HG02973 (cell line): Measurements from ENCODE around the gene PFKFB3.
"Not testable (repeated sequence)": the region's sequence is repeated elsewhere in the genome, so short reads cannot be mapped to it uniquely, and the experiment has no call there.

ENCODE experiments used
- ATAC-seq: cut with Tn5 transposase; IDR thresholded peaks from one replicate; pipeline ENCODE4 v1.9.1; 2021; ENCODE audit warnings: moderate library complexity; ENCODE audit not compliant: unreplicated experiment

The PFKFB3 gene

DNA sequence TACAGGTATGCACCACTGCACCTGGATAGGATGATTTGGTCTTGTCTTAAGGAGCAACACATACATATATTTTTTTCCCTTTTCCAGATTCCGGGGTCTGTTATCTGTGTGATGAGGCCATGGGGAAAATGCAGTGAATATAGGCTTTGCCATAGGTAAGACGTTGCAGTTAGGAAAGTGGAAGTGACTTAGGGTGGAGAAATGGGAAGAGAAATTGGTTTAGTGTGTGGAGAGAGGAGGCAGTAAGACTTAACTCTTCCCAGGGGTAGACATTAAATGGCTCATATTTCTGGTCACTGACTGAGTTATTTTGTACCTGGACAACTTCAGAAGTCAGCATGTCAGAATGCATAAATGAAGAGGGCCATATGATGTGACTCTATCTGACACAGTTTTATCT, 66.7 kb downstream of the PFKFB3 start:
- no peak for ATAC-seq

DNA sequence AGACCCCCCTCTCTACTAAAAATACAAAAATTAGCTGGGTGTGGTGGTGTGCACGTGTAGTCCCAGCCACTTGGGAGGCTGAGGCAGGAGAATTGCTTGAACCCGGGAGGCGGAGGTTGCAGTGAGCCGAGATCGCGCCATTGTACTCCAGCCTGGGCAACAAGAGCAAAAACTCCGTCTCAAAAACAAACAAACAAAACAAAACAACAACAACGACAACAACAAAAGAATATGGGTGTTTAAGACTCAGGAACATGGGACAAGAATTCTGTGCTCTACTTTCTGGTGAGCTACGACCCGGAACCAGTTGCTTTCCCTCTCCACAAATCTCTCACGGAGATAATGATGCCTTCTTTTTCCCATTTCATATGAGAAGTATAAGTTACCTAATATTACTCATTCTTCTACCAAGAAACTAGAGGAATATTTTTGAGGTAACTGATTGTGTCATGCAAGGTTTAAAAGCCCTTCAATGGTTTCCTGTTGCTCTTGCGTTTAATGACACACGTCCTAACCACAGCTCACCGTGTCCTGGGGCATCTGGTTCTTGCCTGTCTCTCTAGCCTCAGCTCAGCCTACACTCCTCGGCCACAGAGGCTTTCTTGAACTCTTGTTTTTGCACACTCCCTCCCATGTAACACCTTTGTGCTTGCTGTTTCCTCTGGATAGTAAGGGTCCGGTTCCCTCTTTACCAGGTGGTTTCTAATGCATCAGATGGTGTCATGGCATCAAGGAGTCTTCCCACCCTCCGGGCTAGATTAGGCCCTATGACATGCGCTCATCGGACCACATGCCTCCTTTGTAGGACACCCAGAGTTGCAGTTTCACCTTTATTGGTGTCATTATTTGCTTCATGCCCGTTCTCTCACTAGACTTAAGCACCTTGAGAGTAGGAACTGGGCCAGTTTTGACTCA, 67.5 kb downstream of the PFKFB3 start:
- ATAC-seq = peak; percentile 79

DNA sequence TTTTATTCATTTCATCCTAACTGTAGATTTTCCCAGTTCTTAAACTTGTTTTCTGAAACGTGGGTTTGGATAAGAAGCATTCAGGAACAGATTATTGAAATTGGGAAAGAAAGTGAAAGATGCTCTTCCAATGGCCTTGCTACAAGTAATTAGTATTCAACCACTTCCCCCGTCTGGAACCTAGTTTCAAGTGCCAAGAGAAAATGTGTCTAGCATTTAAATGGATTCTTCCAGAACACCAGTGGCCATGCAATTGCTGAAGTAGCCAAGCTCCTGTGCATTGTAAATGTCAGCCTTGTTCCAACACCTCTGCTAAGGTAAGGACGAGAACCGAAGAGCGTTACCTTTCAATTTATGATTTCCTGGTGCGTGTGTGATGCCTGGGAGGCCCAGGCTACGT, 68.2 kb downstream of the PFKFB3 start:
- no peak for ATAC-seq

DNA sequence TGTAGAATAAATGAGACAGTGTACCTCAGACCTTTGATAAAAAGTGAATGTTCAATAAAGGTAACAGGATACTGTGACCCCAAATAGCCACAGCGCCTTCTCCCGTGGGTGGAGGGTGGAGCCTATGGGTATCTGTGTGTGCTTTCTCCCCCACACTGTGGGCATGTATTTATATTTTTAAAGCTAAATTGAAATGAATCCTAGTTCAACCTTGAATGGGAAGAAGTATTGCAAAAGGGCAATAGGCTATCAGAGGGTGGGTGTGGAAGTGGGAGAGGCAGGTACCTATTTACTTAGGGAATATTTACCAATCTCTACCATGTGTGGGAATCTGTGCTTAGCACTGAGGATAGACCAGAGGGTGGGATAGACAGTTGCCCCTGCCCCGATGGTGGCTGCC, 68.9 kb downstream of the PFKFB3 start:
- ATAC-seq = no peak

DNA sequence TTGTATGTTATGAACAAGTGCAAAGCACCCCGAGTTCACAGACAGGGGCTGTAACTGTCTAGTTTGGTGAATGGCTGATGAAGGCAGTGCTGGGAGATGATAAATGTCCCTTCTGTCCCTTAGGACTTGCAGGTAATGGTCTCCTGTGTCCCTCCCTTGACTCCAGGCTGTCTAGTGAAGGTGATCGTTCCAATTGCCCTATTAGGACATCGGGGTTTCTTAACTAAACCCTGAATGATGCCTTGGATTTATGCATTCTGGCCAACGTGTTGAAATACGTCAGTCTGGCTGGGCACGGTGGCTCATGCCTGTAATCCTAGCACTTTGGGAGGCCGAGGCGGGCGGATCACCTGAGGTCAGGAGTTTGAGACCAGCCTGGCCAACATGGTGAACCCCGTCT, 69.4 kb downstream of the PFKFB3 start:
- no peak for ATAC-seq

DNA sequence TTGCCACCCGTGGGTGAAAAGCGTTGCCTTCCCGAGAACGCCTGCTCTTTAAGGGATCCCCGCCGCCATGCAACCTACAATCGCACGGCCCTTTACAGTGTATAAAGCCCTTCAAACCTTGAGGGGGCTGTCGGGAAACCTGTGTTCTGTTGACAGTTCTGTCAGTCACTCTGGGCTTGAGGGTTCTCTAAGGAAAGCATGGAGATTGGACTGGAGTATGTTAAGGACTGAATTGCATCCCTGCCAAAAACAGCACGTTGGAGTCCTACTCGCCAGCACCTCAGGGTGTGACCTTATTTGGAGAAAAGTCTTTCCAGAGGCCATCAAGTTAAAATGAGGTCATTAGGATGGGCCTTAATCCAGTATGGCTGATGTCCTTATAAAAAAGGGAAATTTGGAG, 70.6 kb downstream of the PFKFB3 start:
- no peak for ATAC-seq

DNA sequence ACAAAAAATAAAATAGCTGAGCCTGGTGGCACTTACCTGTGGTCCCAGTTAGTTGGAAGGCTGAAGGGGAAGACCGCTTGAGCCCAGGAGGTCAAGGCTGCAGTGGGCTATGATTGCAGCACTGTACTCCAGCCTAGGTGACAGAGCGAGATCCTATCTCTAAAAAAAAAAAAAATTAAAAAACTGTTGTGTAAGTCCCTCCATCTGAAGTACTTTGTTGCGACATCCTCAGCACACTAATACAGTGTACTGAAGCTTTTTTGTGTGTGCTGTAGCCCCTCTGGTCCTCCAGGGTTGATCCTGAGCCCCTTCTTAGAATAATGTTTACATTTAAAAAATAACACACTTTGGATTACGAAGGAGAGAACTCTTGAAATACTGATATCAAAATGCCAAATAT, 71.3 kb downstream of the PFKFB3 start:
- no peak for ATAC-seq

DNA sequence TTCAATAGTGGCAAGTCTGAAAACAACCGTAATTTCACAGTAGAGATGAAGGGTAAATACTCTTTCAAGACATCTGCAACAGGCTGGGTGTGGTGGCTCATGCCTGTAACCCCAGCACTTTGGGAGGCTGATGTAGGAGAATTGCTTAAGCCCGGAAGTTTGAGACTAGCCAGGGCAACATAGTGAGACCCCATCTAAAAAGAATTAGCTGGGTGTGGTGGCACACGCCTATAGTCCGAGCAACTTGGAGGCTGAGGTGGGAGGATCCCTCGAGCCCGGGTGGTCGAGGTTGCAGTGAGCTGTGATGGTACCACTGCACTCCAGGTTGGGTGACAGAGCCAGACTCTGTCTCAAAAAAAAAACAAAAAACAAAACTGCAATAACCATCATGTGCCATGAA, 71.8 kb downstream of the PFKFB3 start:
- ATAC-seq = no peak

DNA sequence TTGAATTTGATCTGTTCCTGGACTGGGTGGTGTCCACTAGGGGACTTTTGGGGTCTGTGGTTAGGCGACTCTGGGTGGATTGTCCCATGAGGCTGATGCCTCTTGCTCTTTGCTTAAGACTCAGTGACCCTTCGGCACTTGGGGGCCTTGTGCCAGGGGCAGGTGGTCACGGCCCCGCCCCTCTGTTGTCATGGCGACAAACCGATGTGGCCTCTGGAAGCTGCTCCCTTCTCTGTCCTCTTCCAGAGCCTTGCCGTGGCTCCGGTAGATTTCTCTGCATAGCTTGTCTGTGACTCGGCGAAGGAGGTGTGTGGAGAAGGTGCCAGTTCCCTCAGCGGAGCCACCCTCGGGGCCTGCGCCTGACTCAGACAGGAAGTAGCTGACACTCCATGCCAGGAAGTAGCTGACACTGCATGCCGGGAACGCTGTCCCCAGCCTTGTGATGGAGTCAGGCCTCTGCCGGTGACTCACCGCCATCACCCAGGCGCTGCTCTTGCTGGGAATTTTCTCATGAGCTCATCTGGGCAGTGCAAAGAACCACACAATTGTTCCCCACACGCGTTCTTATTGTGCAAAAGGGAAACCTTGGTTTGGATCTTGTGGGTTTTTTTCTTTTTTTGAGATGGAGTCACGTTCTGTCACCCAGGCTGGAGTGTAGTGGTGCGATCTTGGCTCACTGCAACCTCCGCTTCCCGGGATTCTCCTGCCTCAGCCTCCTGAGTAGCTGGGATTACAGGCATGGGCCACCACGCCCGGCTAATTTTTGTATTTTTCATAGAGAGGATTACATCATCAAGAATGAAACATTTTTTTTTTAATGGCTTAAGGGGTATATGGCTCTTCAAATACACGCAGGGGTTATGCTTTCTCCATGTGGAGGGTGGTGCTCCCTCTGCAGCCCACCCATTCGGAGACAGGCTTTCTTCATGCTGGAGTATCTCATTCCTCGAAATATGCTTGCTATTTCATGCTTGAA, 72.6 kb downstream of the PFKFB3 start:
- peak; percentile 62 for ATAC-seq

DNA sequence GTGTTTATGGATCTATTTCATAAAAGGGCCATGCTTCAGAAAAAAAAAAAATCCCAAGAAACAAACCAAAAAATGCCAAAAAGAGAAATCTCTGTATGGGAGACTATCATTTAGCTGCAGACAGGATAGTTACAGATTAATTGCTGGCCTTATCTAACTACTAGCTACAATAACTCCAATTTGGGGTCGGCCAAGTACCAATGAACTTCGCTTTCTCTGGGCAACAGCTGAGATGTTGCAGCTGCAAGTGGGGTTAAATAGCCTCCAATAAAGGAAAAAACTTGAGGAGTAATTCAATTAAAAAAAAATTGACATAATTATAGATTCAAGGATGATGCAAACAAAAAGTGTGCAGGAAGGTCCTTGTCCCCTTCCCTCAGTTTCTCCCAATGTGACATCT, 73.6 kb downstream of the PFKFB3 start:
- no peak for ATAC-seq

DNA sequence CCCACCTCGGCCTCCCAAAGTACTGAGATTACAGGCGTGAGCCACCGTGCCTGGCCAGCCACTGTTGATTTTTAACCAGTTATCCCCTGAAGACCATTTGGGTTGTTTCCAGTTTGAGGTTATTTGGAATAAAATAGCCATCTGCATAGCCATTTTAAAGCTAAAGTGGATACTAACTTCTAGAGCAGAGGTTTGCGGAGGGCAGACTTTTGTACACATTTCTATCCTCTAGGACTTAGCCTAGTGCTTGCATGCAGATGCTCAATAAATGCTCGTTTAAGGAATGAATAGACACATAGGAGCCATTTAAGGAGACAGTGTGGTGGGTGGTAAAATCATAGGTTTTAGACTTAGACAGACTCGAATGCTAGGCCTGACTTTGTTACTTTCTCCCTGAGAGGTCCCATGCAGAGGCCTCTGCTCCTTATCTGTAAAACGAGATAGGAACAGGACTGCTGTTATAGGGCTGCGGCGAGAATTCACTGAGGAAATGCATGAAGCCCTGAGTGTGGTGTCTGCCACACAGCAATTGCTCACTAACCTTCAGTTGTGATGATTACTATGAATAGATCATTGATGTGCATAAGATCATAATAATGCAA, 75.9 kb downstream of the PFKFB3 start:
- ATAC-seq = no peak

DNA sequence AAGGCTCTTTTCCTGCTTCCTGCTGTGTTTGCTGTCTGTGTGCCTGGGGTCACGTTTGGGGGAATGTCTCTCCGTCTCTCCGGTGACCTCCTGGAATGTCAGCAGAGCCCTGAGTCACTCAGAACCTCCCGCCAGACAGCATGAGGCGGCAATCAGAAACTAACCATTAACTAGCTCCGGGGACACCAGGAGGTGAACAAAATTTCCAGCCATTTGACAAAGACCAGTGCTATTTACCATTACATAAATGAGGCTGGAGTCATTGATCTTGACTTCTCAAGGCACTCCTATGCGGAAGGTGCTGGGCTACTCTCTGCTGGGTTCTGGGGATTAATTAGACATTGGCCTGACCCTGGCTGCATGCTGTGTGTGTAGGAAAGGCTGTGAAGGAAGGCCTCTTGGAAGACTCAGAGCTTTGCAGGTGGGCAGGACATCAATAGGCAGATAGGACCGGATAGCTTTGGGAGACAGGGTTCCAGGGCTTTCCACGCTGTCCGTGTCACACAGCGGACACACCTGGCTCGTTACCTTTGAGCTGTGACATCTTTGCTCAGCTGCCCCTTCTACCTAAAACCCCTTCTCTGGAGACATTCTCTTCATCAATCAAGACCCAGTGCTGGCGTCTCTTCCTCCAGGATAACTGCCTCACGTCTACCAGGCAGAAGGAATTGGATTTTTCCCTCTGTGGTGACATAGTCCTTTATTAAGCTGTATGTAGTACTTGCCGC, 77.0 kb downstream of the PFKFB3 start:
- ATAC-seq = no peak

DNA sequence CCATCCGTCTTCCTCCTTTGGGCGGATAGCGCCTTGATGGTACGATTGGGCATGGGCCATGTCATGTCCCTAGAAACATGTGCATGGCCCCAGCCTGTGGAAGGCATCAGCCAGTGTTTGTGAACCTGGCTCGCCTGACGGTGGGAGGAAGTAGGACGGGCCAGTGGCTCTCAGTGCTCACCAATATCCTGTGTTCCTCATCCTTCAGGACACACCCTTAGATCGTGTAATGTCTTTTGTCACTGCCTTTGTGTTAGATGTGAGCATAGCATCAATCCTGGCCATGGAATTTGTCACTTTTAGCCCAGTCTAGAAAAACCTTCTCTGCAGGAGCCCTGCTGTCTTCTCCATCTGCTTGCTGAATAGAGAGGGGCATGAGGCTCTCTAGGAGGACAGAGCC, 77.6 kb downstream of the PFKFB3 start:
- no peak for ATAC-seq

DNA sequence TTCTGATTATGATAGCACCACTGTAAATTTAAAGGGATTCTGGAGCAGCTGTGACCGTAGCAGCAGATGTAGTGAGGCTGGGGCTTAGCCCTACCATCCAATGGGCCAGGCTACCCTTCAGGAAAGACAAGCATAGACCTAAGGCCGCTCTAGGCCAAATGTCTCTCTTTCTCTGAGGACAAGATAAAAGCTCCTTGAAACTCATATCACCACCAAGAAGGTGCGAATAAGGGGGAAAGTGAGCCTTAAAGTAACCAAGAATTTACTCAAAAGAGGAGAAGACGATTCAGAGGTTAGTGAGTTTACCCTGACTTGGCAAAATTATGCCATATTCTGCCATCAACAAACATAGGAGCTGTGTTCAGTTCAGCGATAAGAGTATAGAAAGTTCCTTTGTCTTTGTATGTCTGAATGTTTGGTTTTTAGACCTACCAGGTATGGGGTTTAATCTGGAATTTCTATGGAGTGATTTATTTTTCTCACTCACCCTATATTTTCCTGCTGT, 79.8 kb downstream of the PFKFB3 start:
- ATAC-seq = no peak

DNA sequence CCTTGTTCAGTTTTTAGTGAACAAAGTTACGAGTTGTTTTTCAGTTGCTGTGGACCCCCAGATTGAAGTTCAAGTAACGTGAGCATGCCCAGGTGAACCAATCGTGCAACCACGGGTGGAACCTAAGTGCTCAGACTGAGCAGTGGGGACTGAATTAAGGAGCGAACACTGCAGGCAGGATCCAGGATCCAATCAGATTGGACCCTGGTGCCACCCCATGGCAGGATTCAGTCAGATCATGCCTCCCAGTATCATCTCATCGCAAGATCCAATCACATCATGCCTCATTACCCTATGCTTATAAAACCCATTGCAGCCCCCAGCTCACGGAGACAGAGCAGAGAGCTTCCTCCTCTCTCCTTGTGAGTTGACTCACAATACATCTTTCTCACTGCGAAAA, 80.9 kb downstream of the PFKFB3 start:
- ATAC-seq = no peak

DNA sequence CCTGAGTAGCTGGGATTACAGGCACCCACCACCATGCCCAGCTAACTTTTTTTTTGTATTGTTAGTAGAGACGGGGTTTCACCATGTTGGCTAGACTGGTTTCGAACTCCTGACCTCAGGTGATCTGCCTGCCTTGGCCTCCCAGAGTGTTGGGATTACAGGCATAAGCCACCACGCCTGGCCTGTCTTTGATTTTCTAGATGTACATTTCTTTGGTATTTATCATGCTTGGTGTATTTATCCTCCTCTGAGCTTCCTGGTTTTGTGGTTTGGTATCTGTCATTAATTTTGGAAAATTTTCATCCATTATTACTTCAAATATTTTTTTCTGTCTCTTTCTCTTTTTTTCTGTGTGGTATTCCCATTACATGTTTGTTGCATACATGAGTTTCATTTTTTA, 87.9 kb downstream of the PFKFB3 start:
- not testable (repeated sequence) for ATAC-seq

DNA sequence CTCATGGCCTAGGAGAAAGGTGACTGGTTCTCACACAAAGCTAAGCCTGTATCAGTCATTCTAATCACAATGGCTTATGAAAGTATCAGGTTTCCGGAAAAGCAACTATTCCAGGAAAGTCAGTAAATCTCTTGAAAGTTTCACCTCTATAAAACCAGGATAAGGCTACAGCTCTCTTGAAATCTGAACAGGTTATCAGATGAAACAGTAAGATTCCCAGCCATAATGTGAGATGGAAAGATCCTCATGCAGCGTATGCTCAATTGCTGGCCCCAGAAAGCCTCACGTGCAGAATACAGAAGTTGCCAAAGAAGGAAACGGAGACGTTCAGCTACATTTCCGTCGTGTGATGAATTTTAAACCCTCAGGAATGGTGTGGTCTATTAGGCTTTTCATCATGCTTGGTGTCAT, 90.0 kb downstream of the PFKFB3 start:
- no peak for ATAC-seq

DNA sequence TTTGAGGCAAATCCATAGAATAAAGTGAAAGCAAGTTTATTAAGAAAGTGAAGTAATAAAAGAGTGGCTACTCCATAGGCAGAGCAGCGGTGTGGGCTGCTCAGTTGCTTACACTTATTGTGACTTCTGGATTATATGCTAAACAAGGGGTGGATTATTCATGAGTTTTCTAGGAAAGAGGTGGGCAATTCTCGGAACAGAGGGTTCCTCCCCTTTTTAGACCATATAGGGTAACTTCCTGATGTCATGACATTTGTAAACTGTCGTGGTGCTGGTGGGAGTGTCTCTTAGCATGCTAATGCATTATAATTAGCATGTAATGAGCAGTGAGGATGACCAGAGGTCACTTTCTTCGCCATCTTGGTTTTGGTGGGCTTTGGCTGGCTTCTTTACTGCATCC, 93.7 kb downstream of the PFKFB3 start:
- ATAC-seq = not testable (repeated sequence)

DNA sequence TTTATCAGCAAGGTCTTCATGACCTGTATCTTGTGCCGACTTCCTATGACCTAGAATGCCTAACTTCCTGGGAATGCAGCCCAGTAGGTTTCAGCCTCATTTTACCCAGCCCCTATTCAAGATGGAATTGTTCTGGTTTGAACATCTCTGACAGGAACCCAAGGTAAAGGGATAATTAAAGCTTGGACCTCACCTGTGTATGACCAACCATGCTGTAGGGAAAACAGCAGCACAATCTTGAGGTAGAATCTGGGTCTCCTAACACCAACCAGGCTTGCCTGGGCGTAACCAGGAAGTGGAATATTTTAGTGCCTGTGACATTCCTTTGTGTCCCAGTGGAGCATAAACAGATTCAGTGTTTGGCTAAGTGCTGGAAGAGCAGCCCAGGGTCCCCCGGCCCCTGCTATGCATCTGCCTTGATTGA, 94.1 kb downstream of the PFKFB3 start:
- ATAC-seq = no peak

DNA sequence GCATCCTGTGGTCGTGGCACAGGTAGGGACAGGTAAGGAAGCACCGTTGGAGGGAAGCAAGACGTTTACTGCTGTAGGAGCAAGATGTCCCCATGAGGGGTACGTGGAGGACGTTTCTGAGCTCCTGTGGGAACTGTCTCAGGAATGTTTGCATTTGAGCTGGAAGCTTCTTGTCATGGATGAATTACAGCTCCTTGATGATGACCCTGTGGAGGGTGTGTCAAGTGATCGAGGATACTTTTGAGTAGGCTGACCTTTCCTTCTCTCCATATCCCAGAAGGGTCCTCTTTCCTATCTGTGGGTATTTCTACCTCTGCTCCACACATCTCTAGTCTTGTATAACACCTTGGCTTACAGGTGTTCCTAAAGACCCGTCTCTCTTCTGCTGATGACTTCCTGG, 94.8 kb downstream of the PFKFB3 start:
- no peak for ATAC-seq
